ENCODE measurements around the gene SEC11C.

The SEC11C gene

GRCh38 chr18:59177485-59177884 is 37.8 kb downstream of the SEC11C start:
- Histone ChIP-seq H3K9me3 (ENCODE audit: control insufficient read depth, low read length) (no peaks in the 10 kb centered on the region), H3K4me3 (ENCODE audit: insufficient read depth, low read depth, low read length) (no peak overlapping the region), H3K27ac (ENCODE audit: insufficient read depth, low read depth, low read length, poor library complexity, severe bottlenecking) (no peak overlapping the region), H3K36me3 (ENCODE audit: control insufficient read depth, insufficient read depth, low read length) (no peaks in the 10 kb centered on the region), H3K4me1 (ENCODE audit: control insufficient read depth, insufficient read depth, low read length) (no peaks in the 10 kb centered on the region), H3K27me3 (ENCODE audit: control insufficient read depth, insufficient read depth, low read length, poor library complexity, severe bottlenecking) (no peaks in the 10 kb centered on the region)
- 95 to 99% methylated on average over 4 of the region's 4 CpGs for WGBS, 2 experiments

- Histone ChIP-seq H3K27me3 (ENCODE audit: control insufficient read depth, insufficient read depth, low read length, poor library complexity, severe bottlenecking) (no peaks in the 10 kb centered on the region), H3K36me3 (ENCODE audit: control insufficient read depth, insufficient read depth, low read length) (no peaks in the 10 kb centered on the region), H3K27ac (ENCODE audit: insufficient read depth, low read depth, low read length, poor library complexity, severe bottlenecking) (no peak overlapping the region), H3K4me3 (ENCODE audit: insufficient read depth, low read depth, low read length) (no peak overlapping the region), H3K9me3 (ENCODE audit: control insufficient read depth, low read length) (no peaks in the 10 kb centered on the region), H3K4me1 (ENCODE audit: control insufficient read depth, insufficient read depth, low read length) (no peaks in the 10 kb centered on the region)
- 90% methylated on average over 9 of the region's 9 CpGs for WGBS, 2 experiments
These were observed 40.6 kb downstream of the SEC11C start for GRCh38 chr18:59180150-59180845.

GRCh38 chr18:59182673-59183072 is 43.0 kb downstream of the SEC11C start:
- no peaks in the 10 kb centered on the region for H3K4me1 ChIP-seq (ENCODE audit: control insufficient read depth, insufficient read depth, low read length)
- no peak overlapping the region for H3K4me3 ChIP-seq (ENCODE audit: insufficient read depth, low read depth, low read length)
- 100% methylated on average over 1 of the region's 1 CpG for WGBS, 2 experiments
- H3K27me3 ChIP-seq (ENCODE audit: control insufficient read depth, insufficient read depth, low read length, poor library complexity, severe bottlenecking), result no peaks in the 10 kb centered on the region
- H3K27ac ChIP-seq (ENCODE audit: insufficient read depth, low read depth, low read length, poor library complexity, severe bottlenecking), result no peak overlapping the region
- H3K36me3 ChIP-seq (ENCODE audit: control insufficient read depth, insufficient read depth, low read length), result no peaks in the 10 kb centered on the region
- no peaks in the 10 kb centered on the region for H3K9me3 ChIP-seq (ENCODE audit: control insufficient read depth, low read length)

GRCh38 chr18:59189008-59189407 is 49.3 kb downstream of the SEC11C start:
- WGBS, 2 experiments, result 95 to 96% methylated on average over 2 of the region's 2 CpGs
- Histone ChIP-seq H3K27ac (ENCODE audit: insufficient read depth, low read depth, low read length, poor library complexity, severe bottlenecking) (no peak overlapping the region), H3K9me3 (ENCODE audit: control insufficient read depth, low read length) (no peaks in the 10 kb centered on the region), H3K4me1 (ENCODE audit: control insufficient read depth, insufficient read depth, low read length) (no peaks in the 10 kb centered on the region), H3K36me3 (ENCODE audit: control insufficient read depth, insufficient read depth, low read length) (no peaks in the 10 kb centered on the region), H3K4me3 (ENCODE audit: insufficient read depth, low read depth, low read length) (no peak overlapping the region), H3K27me3 (ENCODE audit: control insufficient read depth, insufficient read depth, low read length, poor library complexity, severe bottlenecking) (no peaks in the 10 kb centered on the region)

GRCh38 chr18:59189746-59190145 is 50.1 kb downstream of the SEC11C start:
- 88 to 100% methylated on average over 1 of the region's 1 CpG for WGBS, 2 experiments
- H3K27me3 ChIP-seq (ENCODE audit: control insufficient read depth, insufficient read depth, low read length, poor library complexity, severe bottlenecking), result no peaks in the 10 kb centered on the region
- H3K27ac ChIP-seq (ENCODE audit: insufficient read depth, low read depth, low read length, poor library complexity, severe bottlenecking), result no peak overlapping the region
- no peaks in the 10 kb centered on the region for H3K36me3 ChIP-seq (ENCODE audit: control insufficient read depth, insufficient read depth, low read length)
- no peak overlapping the region for H3K4me3 ChIP-seq (ENCODE audit: insufficient read depth, low read depth, low read length)
- no peaks in the 10 kb centered on the region for H3K4me1 ChIP-seq (ENCODE audit: control insufficient read depth, insufficient read depth, low read length)
- H3K9me3 ChIP-seq (ENCODE audit: control insufficient read depth, low read length), result no peaks in the 10 kb centered on the region

GRCh38 chr18:59196161-59196725 is 56.6 kb downstream of the SEC11C start:
- Histone ChIP-seq H3K36me3 (ENCODE audit: control insufficient read depth, insufficient read depth, low read length) (no peaks in the 10 kb centered on the region), H3K9me3 (ENCODE audit: control insufficient read depth, low read length) (no peaks in the 10 kb centered on the region), H3K4me1 (ENCODE audit: control insufficient read depth, insufficient read depth, low read length) (no peaks in the 10 kb centered on the region), H3K4me3 (ENCODE audit: insufficient read depth, low read depth, low read length) (no peak overlapping the region), H3K27me3 (ENCODE audit: control insufficient read depth, insufficient read depth, low read length, poor library complexity, severe bottlenecking) (no peaks in the 10 kb centered on the region), H3K27ac (ENCODE audit: insufficient read depth, low read depth, low read length, poor library complexity, severe bottlenecking) (no peak overlapping the region)
- 82 to 85% methylated on average over 3 of the region's 4 CpGs for WGBS, 2 experiments

- no peaks in the 10 kb centered on the region for H3K9me3 ChIP-seq (ENCODE audit: control insufficient read depth, low read length)
- 87% methylated on average over 2 of the region's 2 CpGs for WGBS, 2 experiments
- H3K27ac ChIP-seq (ENCODE audit: insufficient read depth, low read depth, low read length, poor library complexity, severe bottlenecking), result no peak overlapping the region
- no peak overlapping the region for H3K4me3 ChIP-seq (ENCODE audit: insufficient read depth, low read depth, low read length)
- H3K4me1 ChIP-seq (ENCODE audit: control insufficient read depth, insufficient read depth, low read length), result no peaks in the 10 kb centered on the region
- no peaks in the 10 kb centered on the region for H3K27me3 ChIP-seq (ENCODE audit: control insufficient read depth, insufficient read depth, low read length, poor library complexity, severe bottlenecking)
- H3K36me3 ChIP-seq (ENCODE audit: control insufficient read depth, insufficient read depth, low read length), result no peaks in the 10 kb centered on the region
These were observed 58.0 kb downstream of the SEC11C start for GRCh38 chr18:59197636-59198035.

- Histone ChIP-seq H3K36me3 (ENCODE audit: control insufficient read depth, insufficient read depth, low read length) (no peaks in the 10 kb centered on the region), H3K4me3 (ENCODE audit: insufficient read depth, low read depth, low read length) (no peak overlapping the region), H3K27ac (ENCODE audit: insufficient read depth, low read depth, low read length, poor library complexity, severe bottlenecking) (no peak overlapping the region), H3K27me3 (ENCODE audit: control insufficient read depth, insufficient read depth, low read length, poor library complexity, severe bottlenecking) (no peaks in the 10 kb centered on the region), H3K9me3 (ENCODE audit: control insufficient read depth, low read length) (no peaks in the 10 kb centered on the region), H3K4me1 (ENCODE audit: control insufficient read depth, insufficient read depth, low read length) (no peaks in the 10 kb centered on the region)
- 89 to 95% methylated on average over 5 to 6 of the region's 6 CpGs for WGBS, 2 experiments
These were observed 58.5 kb downstream of the SEC11C start for GRCh38 chr18:59198215-59198614.

GRCh38 chr18:59200787-59201186 is 61.1 kb downstream of the SEC11C start:
- no peaks in the 10 kb centered on the region for H3K4me1 ChIP-seq (ENCODE audit: control insufficient read depth, insufficient read depth, low read length)
- no peaks in the 10 kb centered on the region for H3K27me3 ChIP-seq (ENCODE audit: control insufficient read depth, insufficient read depth, low read length, poor library complexity, severe bottlenecking)
- H3K9me3 ChIP-seq (ENCODE audit: control insufficient read depth, low read length), result no peaks in the 10 kb centered on the region
- H3K4me3 ChIP-seq (ENCODE audit: insufficient read depth, low read depth, low read length), result no peak overlapping the region
- no peak overlapping the region for H3K27ac ChIP-seq (ENCODE audit: insufficient read depth, low read depth, low read length, poor library complexity, severe bottlenecking)
- 65 to 71% methylated on average over 2 to 3 of the region's 3 CpGs for WGBS, 2 experiments
- H3K36me3 ChIP-seq (ENCODE audit: control insufficient read depth, insufficient read depth, low read length), result no peaks in the 10 kb centered on the region

- Histone ChIP-seq H3K9me3 (ENCODE audit: control insufficient read depth, low read length) (no peaks in the 10 kb centered on the region), H3K36me3 (ENCODE audit: control insufficient read depth, insufficient read depth, low read length) (no peaks in the 10 kb centered on the region), H3K4me1 (ENCODE audit: control insufficient read depth, insufficient read depth, low read length) (no peaks in the 10 kb centered on the region), H3K4me3 (ENCODE audit: insufficient read depth, low read depth, low read length) (no peak overlapping the region), H3K27ac (ENCODE audit: insufficient read depth, low read depth, low read length, poor library complexity, severe bottlenecking) (no peak overlapping the region), H3K27me3 (ENCODE audit: control insufficient read depth, insufficient read depth, low read length, poor library complexity, severe bottlenecking) (no peaks in the 10 kb centered on the region)
These were observed 62.7 kb downstream of the SEC11C start for GRCh38 chr18:59202258-59202820.

Measured in ectodermal cell (in vitro differentiated cells).